Loucy (cell line): ENCODE results near the gene FGD5.

Source experiments
- EZH2phosphoT487 ChIP-seq: fragments of 200-600 bp; IDR thresholded peaks from 2 replicates; pipeline ENCODE4 v1.6.1; 2018; ENCODE audit warnings: antibody characterized with exemption, mild to moderate bottlenecking, moderate library complexity, borderline replicate concordance
- TF ChIP-seq, protein P1 (sequence below): fragments of 200-600 bp; sonication (generic); conservative IDR thresholded peaks from 2 replicates; pipeline ENCODE4 v1.5.1; 2014; ENCODE audit warnings: mild to moderate bottlenecking, antibody characterized with exemption, low read length

DNA sequence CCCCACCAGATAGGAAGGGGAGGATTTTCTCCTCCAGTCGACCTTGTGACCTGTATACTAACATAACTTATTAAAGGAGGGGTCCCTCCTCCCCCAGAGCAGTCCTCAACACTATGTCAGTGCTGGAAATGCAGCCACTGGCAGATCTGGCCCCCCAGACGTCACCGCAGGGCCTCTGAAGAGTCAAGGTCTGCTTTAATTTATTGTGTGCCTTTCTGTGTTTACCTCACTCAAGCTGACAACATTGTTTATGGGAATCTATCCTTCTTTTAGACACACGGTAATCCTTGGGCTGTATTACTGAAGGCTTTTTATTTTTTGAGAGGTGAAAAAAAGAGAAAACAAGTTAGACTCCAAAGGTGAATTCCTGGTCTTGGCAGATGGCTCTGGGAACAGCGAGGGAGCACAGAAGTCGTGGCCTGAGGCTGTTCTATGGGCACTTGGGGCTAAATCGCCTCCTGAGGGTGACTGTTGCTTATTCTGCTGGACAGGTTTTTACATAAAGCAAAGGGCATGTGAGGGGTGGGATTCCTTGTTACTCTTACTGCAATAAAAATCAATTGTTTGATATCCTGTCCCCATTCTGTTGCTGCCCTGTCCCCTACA, 115.2 kb downstream of the FGD5 start:
- TF ChIP-seq, protein P1, sequence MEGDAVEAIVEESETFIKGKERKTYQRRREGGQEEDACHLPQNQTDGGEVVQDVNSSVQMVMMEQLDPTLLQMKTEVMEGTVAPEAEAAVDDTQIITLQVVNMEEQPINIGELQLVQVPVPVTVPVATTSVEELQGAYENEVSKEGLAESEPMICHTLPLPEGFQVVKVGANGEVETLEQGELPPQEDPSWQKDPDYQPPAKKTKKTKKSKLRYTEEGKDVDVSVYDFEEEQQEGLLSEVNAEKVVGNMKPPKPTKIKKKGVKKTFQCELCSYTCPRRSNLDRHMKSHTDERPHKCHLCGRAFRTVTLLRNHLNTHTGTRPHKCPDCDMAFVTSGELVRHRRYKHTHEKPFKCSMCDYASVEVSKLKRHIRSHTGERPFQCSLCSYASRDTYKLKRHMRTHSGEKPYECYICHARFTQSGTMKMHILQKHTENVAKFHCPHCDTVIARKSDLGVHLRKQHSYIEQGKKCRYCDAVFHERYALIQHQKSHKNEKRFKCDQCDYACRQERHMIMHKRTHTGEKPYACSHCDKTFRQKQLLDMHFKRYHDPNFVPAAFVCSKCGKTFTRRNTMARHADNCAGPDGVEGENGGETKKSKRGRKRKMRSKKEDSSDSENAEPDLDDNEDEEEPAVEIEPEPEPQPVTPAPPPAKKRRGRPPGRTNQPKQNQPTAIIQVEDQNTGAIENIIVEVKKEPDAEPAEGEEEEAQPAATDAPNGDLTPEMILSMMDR, result no peak
- no peak for TF ChIP-seq EZH2phosphoT487
